A673 (cell line): ENCODE data around the gene DPH5. TPM values are rescaled to one million over a fixed set of nuclear protein-coding genes. Genes with fewer than 3 reads are reported as not detected.
"Not testable (repeated sequence)": the region's sequence is repeated elsewhere in the genome, so short reads cannot be mapped to it uniquely, and the experiment has no call there.

ENCODE experiments used
- BruUV-seq: library from RNA; stranded (reverse); fragments of 400-500 nt; replicated peaks from 2 replicates; lab custom pipeline; 2021; lab: Mats Ljungman, UMichigan
- CTCF ChIA-PET: fragments of 300-600 bp; sonication (Branson Sonifier 250); formaldehyde crosslinking; loops from one replicate; lab custom pipeline; 2022; ENCODE audit warnings: antibody characterized with exemption; lab: Charles Lee
- POLR2A ChIA-PET: fragments of 300-600 bp; sonication (Branson Sonifier 250); formaldehyde crosslinking; loops from one replicate; lab custom pipeline; 2022; ENCODE audit warnings: antibody characterized with exemption; ENCODE audit not compliant: low non-redundant PET; lab: Charles Lee
- DNase-seq: peaks from one replicate; pipeline ENCODE4 v3.0.0-alpha.2; 2015; ENCODE audit warnings: low spot score
- H3K27ac ChIP-seq: fragments of 200-600 bp; sonication (generic); 2 replicates; pipeline ENCODE4 v1.5.1; 2016; ENCODE audit warnings: mixed run types, low read depth, mild to moderate bottlenecking, mixed read lengths, antibody characterized with exemption, low read length; ENCODE audit not compliant: poor library complexity, severe bottlenecking
- H3K27me3 ChIP-seq: fragments of 200-600 bp; sonication (generic); replicated peaks from 2 replicates; pipeline ENCODE4 v1.6.1; 2017; ENCODE audit warnings: mixed run types, low read depth, mild to moderate bottlenecking, mixed read lengths, antibody characterized with exemption, low read length; ENCODE audit not compliant: insufficient read depth, poor library complexity
- H3K36me3 ChIP-seq: fragments of 200-600 bp; sonication (generic); 2 replicates; pipeline ENCODE4 v1.6.1; 2016; ENCODE audit warnings: mixed run types, mild to moderate bottlenecking, mixed read lengths, antibody characterized with exemption, low read length; ENCODE audit not compliant: insufficient read depth, poor library complexity, severe bottlenecking
- H3K4me1 ChIP-seq: fragments of 200-600 bp; sonication (generic); 2 replicates; pipeline ENCODE4 v1.6.1; 2017; ENCODE audit warnings: mixed run types, mild to moderate bottlenecking, mixed read lengths, antibody characterized with exemption, low read length; ENCODE audit not compliant: insufficient read depth, poor library complexity, severe bottlenecking
- H3K4me3 ChIP-seq: fragments of 200-600 bp; sonication (generic); 2 replicates; pipeline ENCODE4 v1.5.1; 2016; ENCODE audit warnings: low read depth, mixed run types, mild to moderate bottlenecking, mixed read lengths, low read length; ENCODE audit not compliant: poor library complexity, severe bottlenecking
- H3K9me3 ChIP-seq: fragments of 200-600 bp; sonication (generic); 2 replicates; pipeline ENCODE4 v1.6.1; 2016; ENCODE audit warnings: mixed run types, low read depth, mild to moderate bottlenecking, mixed read lengths, antibody characterized with exemption, low read length; ENCODE audit not compliant: poor library complexity, severe bottlenecking
- EZH2 ChIP-seq: fragments of 200-600 bp; sonication (generic); IDR thresholded peaks from 2 replicates; pipeline ENCODE4 v1.6.1; 2017; ENCODE audit warnings: borderline replicate concordance, low read depth, mild to moderate bottlenecking, mixed read lengths, antibody characterized with exemption, low read length; ENCODE audit not compliant: poor library complexity, severe bottlenecking
- intact Hi-C: fragments of 100-400 bp; cut with micrococcal nuclease; formaldehyde crosslinking; loops from one replicate; pipeline ENCODE4 v1.10.0; 2022; ENCODE audit not compliant: unreplicated experiment
- total RNA-seq: library from RNA; stranded (reverse); gene quantifications from 2 replicates; pipeline ENCODE4 v1.2.3, GENCODE V29; 2021
- TF ChIP-seq, protein P1 (sequence below): fragments of 300-800, 200-600 bp; sonication (generic); conservative IDR thresholded peaks from 2 replicates; pipeline ENCODE4 v1.5.1; 2017; ENCODE audit warnings: low read depth, mild to moderate bottlenecking, antibody characterized with exemption, low read length, moderate library complexity, mixed read lengths

Gene DPH5
- total RNA-seq, 1 experiment from 2014 or later: 50.5 TPM

DNA sequence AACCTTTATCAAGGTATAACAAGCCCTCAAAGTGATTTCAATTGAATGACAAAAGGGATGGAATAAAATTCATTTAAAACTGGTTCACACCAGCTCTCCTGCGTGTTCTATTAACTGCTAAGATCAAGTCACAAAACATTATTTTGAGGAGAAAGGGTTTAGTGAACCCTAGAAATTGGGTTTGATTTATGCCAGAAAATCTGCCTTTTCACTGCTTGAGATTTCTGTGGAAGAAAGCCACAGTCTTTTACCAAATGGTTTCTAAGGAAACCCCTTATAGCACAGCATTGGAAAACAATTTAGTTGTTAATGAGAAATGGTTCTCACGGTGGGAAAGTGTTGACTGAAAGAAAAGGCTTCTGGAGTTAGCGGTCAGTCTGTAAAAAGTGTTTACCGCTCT, 43.6 kb upstream of the DPH5 start:
- no peaks in the 10 kb centered on the region for H3K36me3 ChIP-seq
- no peak overlapping the region for H3K4me3 ChIP-seq

DNA sequence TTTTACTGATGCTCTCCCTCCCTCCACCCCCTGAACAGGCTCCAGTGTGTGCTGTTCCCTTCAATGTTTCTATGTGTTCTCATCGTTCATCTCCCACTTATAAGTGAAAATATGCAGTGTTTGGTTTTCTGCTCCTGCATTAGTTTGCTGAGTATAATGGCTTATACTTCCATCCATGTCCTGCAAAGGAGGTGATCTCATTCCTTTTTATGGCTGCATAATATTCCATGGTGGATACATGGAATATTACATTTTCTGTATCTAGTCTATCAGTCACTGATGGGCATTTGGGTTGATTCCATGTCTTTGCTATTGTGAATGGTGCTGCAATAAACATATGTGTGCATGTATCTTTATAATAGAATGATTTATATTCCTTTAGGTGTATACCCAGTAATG, 41.4 kb upstream of the DPH5 start:
- not testable (repeated sequence) for H3K27ac ChIP-seq

More for the DNA sequence above, 43.6 kb upstream of the DPH5 start:
- Histone ChIP-seq H3K27ac (no peak overlapping the region), H3K9me3 (no peaks in the 10 kb centered on the region), H3K27me3 (no peaks in the 10 kb centered on the region), H3K4me1 (no peaks in the 10 kb centered on the region)
- intact Hi-C loops: no loop called here
- ChIA-PET CTCF (no interaction called here), POLR2A (no interaction called here)
- DNase-seq: no peak
- no TSS peak for BruUV-seq
- TF ChIP-seq EZH2: no peak
- TF ChIP-seq, protein P1, sequence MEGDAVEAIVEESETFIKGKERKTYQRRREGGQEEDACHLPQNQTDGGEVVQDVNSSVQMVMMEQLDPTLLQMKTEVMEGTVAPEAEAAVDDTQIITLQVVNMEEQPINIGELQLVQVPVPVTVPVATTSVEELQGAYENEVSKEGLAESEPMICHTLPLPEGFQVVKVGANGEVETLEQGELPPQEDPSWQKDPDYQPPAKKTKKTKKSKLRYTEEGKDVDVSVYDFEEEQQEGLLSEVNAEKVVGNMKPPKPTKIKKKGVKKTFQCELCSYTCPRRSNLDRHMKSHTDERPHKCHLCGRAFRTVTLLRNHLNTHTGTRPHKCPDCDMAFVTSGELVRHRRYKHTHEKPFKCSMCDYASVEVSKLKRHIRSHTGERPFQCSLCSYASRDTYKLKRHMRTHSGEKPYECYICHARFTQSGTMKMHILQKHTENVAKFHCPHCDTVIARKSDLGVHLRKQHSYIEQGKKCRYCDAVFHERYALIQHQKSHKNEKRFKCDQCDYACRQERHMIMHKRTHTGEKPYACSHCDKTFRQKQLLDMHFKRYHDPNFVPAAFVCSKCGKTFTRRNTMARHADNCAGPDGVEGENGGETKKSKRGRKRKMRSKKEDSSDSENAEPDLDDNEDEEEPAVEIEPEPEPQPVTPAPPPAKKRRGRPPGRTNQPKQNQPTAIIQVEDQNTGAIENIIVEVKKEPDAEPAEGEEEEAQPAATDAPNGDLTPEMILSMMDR: no peak

DNA sequence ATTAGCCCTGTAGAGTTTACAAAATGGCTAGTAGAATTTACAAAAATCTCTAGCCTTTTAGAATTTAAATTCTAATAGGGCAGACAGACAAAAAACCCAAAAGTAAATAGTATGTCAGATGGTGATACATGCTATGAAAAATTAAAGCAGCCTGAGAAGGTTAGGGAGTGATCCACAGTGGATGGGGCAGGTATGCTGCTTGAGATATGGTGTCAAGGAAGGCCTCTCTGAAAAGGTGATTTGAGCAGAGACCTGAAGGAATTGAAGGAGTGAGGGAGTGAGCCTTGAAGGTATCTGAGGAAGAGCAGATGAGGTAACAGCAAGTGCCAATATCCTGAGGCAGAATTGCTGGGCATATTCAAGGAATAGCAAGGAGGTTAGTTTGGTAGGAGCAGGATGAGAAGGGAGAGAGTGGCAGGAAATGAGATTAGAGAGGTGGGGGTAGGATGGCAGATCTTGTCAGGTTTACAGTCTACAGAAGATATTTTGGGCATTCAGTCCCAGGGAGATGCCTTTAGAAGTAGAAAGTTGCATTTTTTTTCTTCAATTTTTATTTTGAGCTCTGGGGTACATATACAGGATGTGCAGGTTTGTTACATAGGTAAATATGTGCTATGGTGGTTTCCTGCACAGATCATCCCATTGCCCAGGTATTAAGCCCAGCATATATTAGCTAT, 40.8 kb upstream of the DPH5 start:
- no peaks in the 10 kb centered on the region for H3K27me3 ChIP-seq
- H3K36me3 ChIP-seq: no peaks in the 10 kb centered on the region
- BruUV-seq: no TSS peak
- POLR2A ChIA-PET: no interaction called here
- H3K27ac ChIP-seq: no peak overlapping the region
- no peaks in the 10 kb centered on the region for H3K9me3 ChIP-seq
- no peak for DNase-seq
- CTCF ChIA-PET: no interaction called here
- intact Hi-C loops: no loop called here
- no peaks in the 10 kb centered on the region for H3K4me1 ChIP-seq
- H3K4me3 ChIP-seq: no peak overlapping the region
- TF ChIP-seq EZH2: no peak
- TF ChIP-seq, protein P1: no peak

More for the DNA sequence above, 41.4 kb upstream of the DPH5 start:
- H3K36me3 ChIP-seq, intact Hi-C loops, H3K27me3 ChIP-seq, BruUV-seq, H3K9me3 ChIP-seq, POLR2A ChIA-PET, DNase-seq, CTCF ChIA-PET, H3K4me3 ChIP-seq, H3K4me1 ChIP-seq: not testable (repeated sequence)

DNA sequence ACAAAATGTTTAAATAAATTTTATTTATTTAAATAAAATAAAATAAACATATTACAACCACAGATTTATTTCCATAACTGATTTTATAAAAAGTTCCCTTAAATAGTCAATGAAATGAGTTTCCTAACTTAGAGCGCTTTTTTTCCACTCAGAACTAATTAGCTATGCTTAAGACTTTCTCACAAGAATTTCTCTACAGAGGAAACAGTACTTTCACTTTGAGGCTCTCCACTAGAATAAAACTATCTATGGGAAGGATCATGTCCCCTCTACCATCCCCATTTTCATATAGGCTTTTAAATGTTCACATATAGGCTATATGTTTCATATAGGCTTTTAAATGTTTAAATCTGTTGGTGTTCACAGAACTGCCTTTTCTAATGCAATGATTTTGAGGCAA, 40.0 kb upstream of the DPH5 start:
- Histone ChIP-seq H3K36me3 (no peaks in the 10 kb centered on the region), H3K27ac (no peak overlapping the region), H3K4me3 (no peak overlapping the region), H3K9me3 (no peaks in the 10 kb centered on the region), H3K4me1 (no peaks in the 10 kb centered on the region), H3K27me3 (no peaks in the 10 kb centered on the region)
- no peak for DNase-seq
- ChIA-PET CTCF (no interaction called here), POLR2A (no interaction called here)
- intact Hi-C loops: no loop called here
- BruUV-seq: no TSS peak
- TF ChIP-seq, protein P1: no peak
- TF ChIP-seq EZH2: no peak
